Midbrain (tissue), 1 donor: ENCODE data around the gene ABCA10.

Source experiments
- DNase-seq: peaks from one replicate; lab custom pipeline; 2025; lab: John Stamatoyannopoulos, UW

Gene ABCA10

DNA sequence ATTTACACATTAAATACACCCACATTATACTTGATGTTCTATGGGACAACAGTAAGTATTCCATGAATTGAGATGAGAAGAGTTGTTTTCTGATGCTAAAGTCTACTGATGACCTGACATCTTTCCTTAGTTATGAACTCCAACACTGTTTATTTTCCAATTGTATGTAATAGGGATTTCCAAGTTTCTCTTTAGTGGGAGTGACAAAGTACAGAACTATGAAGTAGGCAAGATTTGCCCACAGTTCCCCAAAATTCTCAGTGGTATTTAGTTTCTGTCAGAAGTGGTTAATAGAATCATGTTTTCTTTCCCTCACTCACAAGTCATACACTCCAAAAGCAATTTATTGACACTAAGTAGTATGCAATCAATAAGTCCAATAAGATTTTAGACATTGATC, 64.4 kb downstream of the ABCA10 start:
- DNase-seq: no peak

DNA sequence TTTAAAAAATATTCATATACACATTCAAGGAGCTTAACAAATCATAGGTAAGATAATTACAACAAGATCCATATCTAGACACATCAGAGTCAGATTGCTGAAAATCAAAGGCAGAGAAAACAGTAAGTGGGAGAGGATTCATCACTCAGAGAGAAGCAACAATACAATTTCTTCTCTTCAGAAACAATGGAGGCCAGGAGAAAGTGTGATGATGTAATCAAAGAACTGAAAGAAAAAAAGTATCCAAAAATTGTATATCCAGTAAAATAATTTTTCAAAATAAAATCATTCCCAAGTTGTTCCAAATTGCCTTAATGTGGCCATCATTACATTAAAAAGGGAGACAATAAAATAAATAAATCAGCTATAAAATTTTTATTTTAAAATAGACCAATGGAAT, 69.2 kb downstream of the ABCA10 start:
- DNase-seq: no peak

DNA sequence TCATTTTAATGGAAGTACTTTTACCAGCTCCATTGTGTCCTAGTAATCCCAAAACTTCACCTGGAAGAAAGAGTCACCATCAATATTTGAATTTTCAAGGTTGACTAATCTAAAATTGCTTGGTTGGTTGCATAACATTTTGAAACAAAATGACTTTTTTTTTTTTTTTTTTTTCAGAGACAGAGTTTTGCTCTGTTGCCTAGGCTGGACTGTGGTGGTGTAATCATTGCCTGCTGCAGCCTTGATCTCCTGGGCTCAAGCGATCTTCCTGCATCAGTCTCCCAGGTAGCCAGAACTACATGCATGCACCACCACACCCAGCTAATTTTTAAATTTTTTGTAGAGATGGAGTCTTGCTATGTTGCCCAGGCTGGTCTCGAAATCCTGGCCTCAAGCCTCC, 74.4 kb downstream of the ABCA10 start:
- no peak for DNase-seq

GRCh38 chr17:69150333-69150732, 78.3 kb downstream of the ABCA10 start:
- DNase-seq: no peak

DNA sequence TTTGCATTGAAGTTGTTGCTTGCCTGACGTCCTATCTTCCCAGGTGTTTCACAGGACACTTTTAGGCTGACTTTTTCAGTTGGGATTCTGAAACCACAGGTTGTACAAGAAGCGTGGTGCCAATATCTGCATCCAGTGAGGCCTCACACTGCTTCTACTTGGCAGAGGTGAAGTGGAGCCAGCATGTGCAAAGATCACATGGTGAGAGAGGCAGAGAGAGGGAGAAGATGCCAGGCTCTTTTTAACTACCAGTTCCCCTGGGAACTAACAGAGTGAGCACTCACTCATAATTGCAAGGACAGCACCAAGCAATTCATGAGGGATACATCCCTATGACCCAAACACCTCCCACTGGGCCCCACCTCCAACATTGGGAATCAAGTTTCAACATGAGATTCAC, 81.2 kb downstream of the ABCA10 start:
- DNase-seq: no peak

DNA sequence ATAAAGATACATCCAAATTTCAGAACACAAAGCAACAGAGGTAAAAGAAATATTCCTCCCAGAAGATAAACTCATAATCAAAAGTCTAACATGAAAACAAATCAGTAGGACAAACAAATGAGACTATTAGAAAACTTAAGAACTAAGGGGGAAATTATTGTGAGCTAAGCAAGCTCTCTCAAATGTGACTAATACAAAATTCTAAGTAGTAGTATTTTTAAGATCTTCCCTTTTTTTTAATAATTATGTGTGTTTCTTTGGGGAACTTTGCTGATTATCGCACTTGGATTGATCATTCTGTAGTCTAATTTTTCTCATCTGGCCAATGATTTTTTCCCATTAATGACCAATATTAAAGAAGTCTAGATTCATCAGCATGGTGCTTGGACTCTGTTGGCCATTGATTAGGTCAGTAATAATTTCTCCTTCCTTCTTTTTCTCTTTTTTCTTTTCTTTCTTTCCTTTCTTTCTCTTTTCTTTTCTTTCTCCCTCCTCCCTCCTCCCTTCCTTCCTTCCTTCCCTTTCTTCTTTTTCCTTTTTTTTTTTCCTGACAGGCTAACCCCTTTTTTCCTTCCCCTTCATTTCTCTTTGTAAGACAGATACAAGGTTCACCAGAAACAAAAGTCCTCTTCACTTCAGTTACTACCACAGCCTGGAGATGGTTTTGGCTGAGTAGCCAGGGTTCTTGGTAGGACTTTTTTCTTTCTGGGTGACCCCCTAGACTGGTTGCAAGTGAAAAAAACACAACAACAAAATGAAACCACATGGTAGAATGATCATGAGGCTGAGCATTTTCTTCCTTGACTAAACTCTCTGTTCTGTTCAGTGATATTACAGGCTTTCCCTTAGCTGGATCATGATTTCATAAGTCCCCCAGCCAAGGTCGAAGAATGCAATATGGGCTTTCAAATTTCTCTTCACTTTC, 84.0 kb downstream of the ABCA10 start:
- DNase-seq: no peak

GRCh38 chr17:69143683-69144231, 84.9 kb downstream of the ABCA10 start:
- no peak for DNase-seq

DNA sequence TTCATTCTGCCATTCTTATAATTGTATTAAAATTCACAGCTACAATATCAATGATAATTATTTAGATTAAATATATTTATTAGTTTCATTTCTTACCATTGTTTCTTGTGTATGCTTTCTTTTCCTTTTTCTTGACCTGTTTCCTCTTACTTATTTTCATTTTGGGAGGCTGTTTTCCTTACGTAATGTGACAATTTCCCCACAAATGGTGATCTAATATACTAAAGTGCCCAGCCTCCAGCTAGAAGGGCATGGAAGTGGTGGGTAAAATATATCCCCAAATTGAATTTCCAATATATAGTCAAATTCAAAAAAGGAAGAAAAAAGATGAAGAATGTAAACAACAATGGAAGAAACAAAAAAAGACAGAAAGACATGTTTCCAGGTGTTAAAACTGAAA, 85.5 kb downstream of the ABCA10 start:
- DNase-seq: no peak

GRCh38 chr17:69142175-69142802, 86.3 kb downstream of the ABCA10 start:
- no peak for DNase-seq

- DNase-seq: peak; percentile 37
Measured at GRCh38 chr17:69141431-69142174, 87.0 kb downstream of the ABCA10 start, which contains the start of gene ABCA6. ABCA6 (minus strand) TSS chr17:69141895; CDS start chr17:69140703, 1,192 bp downstream.

GRCh38 chr17:69134112-69134511, 94.5 kb downstream of the ABCA10 start:
- no peak for DNase-seq

DNA sequence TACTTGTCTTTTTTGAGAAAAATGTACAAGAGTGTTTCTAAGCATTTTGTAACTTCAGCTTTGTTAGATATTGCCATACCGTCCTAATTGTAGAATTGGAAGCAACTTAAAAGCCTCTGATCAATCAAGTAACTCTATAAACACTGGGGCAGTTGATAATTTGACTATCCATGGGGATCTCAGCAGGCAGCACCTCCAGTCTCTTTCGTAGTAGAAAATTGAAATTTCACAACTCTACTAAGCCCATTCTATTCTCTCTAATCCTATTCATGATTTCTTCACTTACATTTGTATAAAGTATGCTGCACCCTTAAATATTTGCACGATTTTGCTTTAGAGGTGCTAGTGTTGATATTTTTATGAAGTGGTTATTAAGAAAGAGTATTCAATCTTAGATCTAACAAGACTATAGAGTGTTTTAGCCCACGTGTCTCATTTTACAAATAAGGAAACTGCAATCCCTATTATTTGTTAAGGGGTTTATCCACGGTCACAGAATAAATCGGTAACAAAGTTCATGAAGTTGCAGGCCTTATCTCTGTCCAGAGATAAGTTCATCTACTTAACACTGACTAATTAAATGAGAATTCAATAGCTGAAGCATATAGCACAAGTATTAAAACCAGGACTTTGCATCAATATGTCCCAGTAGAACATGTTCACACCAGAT, 97.9 kb downstream of the ABCA10 start:
- DNase-seq: no peak

DNA sequence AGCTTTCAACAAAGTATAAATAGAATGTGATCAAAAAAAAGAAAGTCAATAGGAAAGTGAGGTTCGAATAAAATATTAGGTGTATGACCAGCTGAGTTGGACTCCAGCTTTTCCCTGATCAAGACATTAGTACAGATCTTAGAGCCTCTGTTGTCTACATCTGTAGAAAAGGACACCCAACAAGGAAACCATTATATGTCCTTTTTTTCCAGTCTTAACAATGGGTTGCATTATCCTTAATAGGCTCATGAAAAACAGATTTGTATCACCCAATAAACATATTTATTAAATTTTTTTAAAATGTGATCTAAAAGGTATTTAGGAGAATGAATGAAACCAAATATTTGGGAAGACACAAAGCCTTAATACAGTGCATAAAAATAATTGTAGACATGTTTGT, 105.0 kb downstream of the ABCA10 start:
- no peak for DNase-seq

- no peak for DNase-seq
Measured at GRCh38 chr17:69122065-69122464, 106.6 kb downstream of the ABCA10 start.

GRCh38 chr17:69117855-69118784, 110.5 kb downstream of the ABCA10 start:
- DNase-seq: no peak

DNA sequence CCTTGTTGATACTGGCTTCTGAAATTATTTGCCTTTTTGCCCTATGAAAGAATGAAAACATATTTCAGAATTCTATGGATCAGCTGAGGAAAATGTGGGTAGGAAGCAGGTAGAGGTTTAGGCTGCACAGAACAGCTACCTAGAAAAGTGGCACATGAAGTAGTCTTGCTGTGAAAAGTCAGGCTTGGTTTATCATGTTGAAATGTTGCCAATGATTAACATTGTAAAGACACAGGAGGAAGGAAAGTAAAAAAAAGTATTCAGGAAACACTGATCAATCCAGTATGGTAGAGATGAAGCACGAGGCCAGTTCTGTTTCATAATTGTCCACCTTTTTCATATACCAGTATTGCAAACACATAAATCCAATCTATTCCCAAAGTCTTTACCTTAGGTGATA, 116.8 kb downstream of the ABCA10 start:
- no peak for DNase-seq

GRCh38 chr17:69105907-69106730, 122.5 kb downstream of the ABCA10 start:
- DNase-seq: no peak

DNA sequence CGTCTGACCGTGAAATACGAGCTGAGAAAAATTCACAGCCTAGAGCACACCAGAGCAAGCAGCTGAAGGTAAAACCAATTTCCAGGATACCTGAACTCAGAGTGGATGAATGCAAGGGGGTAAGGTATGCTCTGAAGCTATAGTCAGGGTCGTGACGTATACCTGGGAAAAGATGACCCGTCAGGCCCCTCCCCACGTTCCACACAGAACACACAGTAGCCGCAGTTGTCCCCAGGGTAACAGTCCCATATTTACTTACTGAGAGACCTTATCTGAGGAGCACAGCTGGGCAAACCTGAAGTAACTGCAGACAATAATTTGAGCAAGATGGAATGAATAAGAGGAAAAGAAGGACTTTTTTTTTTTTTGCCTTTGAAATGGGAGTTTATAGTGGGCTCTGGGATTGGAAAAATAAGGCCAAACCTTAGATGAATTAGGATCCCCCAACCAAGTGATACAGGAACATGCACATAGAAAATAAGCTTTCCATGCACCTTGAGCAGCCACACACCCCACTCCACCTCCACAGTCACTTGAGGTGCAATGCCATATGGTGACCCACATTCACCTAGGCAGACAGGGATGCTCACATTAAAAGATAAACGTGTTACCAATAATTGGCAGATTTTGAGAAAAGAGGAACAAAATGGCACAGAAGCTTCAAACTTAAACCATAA, 124.9 kb downstream of the ABCA10 start:
- no peak for DNase-seq

- DNase-seq: no peak
Measured at GRCh38 chr17:69098625-69099024, 130.0 kb downstream of the ABCA10 start.
